A549 treated with CpdA at 1 μM for 4 hours (cell line): ENCODE measurements around the gene COX18. TPM values are rescaled to one million over a fixed set of nuclear protein-coding genes. Genes with fewer than 3 reads are reported as not detected.

Experiments
- total RNA-seq: library from RNA; stranded (reverse); fragments of 200-300 nt; extraction: Qiagen RNA extraction; gene quantifications from 5 replicates; pipeline ENCODE4 v1.2.3, GENCODE V29; 2022; ENCODE audit warnings: low read depth

Gene COX18, protein sequence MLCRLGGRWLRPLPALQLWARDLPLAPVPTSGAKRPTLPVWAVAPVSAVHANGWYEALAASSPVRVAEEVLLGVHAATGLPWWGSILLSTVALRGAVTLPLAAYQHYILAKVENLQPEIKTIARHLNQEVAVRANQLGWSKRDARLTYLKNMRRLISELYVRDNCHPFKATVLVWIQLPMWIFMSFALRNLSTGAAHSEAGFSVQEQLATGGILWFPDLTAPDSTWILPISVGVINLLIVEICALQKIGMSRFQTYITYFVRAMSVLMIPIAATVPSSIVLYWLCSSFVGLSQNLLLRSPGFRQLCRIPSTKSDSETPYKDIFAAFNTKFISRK
- 6.0 to 7.3 TPM (median 6.8 TPM) in 5 replicates for total RNA-seq

DNA sequence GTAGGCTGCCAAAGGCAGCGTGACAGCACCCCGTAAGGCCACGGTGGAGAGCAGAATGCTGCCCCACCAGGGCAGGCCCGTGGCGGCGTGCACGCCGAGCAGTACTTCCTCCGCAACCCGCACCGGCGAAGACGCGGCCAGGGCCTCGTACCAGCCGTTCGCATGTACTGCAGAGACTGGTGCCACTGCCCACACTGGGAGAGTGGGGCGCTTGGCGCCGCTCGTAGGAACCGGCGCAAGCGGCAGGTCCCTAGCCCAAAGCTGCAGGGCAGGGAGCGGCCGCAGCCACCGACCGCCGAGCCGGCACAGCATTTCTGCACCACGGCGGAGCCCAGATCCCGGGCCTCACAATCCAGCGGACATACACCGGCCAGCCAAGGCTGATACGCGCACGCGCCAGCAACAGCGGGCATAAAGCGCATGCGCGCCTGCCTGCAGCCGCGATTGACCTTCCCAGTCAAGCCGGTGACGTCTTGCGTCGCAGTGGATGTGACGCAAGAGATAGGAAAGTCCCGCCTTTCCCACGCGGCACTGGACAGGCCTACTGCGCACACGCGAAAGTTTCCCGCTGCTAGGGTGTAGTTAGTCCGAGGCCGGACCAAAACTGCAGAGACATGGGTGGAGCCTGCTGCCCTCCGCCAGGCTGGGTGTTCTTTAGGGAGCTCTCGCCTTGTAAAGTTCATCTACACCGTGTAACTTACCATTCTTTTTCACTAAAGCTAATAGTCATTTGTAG, at the start of gene COX18:
TSS of gene COX18 (minus strand) at position 379 of the 736 bp plus-strand sequence. CDS start at position 312, 67 bp downstream.

Other genes with a start within 250 kb of the COX18 start
- gene ANKRD17, start 189.1 kb upstream of the COX18 start, total RNA-seq = 21.6 to 24.5 TPM (median 23.5 TPM) in 5 replicates